GM12892 (cell line): Measurements from ENCODE around the gene ZGRF1.

ENCODE experiments used
- POLR2A ChIP-seq: IDR thresholded peaks from 2 replicates; pipeline ENCODE4 v1.6.1; 2011; ENCODE audit warnings: low read depth, low read length, control low read depth
- POLR2AphosphoS5 ChIP-seq: IDR thresholded peaks from 2 replicates; pipeline ENCODE4 v1.6.1; 2011; ENCODE audit warnings: low read depth, low read length, control low read depth

DNA sequence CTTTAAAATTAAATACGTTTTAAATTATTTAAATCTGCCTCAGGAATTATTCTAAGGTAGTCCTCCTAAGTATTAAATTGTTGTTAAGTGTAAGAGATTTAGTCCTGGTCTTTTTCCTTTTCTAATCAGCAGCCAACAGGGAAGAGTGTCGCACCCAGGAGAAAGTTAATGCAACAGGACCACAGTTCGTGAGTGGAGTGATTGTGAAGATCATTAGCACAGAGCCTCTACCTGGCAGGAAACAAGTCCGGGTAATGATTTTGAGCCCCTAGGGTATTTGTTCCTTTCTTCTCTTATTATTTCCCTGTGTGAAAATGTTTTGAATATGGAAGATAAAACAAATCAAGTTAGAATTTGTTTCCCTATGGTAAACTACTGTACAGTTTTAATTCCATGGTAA lies 13.6 kb upstream of the ZGRF1 start:
- TF ChIP-seq POLR2A (no peak), POLR2AphosphoS5 (no peak)
